ENCODE data around the gene DCDC2C.

DNA sequence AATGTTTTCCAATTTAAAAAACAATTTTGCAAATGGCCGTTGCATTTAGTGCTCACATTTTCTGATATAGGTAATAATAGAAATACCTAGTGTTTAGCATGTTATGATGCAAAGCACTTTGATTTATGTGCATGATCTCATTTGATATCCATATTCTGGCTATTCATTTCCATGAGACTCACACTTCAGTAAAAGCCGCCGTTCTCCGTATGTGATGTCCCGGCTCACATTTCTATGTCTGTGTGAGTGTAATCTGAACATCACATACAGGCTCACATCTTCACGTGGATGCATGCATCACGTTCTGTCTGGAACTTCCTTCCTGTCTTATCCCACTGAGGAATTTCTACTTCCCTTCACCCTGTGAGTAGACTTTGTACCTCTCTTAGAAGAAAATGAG is 45.8 kb downstream of the DCDC2C start:
- TF ChIP-seq CTCF (IDR thresholded peaks at IDR 0.05; ENCODE audit: low read length) (no peak), EZH2 (IDR thresholded peaks at IDR 0.05; ENCODE audit: borderline replicate concordance, low read length) (no peak)
